ENCODE data around the gene NT5C.
"Not testable (repeated sequence)": the region's sequence is repeated elsewhere in the genome, so short reads cannot be mapped to it uniquely, and the experiment has no call there.

NT5C gene

DNA sequence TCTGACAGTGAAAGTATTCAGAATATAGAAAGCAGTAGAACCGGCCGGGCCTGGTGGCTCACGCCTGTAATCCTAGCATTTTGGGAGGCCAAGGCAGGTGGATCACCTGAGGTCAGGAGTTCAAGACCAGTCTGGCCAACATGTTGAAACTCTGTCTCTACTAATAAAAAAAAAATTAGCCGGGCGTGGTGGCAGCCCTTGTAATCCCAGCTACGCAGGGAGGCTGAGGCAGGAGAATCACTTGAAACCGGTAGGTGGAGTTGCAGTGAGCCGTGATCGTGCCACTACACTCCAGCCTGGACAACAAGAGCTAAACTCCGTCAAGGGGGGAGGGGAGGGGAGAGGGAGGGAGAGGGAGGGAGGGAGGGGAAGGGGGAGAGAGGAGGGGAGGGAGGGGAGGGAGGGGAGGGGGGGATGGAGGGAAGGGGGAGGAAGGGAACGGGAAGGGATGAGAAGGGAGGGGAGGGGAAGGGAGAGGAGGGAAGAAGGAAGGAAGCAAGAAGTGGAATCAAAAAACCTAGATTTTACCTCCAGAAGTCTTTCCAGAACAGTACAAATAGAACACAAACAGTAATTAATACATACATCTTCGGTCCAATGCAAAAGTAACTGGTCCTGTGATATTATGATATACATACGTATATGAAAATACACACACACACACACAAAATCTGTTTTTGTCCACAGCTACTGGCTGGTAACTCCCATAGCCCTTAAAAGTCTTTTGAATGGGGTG, 10.9 kb upstream of the NT5C start:
- no peak for DNase-seq

DNA sequence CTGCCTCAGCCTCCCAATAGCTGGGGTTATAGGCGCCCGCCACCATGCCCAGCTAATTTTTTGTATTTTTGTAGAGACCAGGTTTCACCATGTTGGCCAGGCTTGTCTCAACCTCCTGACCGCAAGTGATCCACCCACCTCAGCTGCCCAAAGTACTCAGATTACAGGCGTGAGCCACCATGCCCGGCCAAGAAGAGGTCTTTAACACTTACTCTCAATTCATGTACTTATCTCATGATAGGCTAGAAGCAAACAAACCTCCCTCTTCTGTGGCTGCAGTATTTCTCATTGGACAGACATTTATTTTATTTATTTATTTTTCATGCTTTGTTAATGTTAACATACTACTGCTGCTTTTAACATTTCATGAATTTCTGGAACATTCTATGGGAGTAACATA, 7.0 kb upstream of the NT5C start:
- DNase-seq: no peak

DNA sequence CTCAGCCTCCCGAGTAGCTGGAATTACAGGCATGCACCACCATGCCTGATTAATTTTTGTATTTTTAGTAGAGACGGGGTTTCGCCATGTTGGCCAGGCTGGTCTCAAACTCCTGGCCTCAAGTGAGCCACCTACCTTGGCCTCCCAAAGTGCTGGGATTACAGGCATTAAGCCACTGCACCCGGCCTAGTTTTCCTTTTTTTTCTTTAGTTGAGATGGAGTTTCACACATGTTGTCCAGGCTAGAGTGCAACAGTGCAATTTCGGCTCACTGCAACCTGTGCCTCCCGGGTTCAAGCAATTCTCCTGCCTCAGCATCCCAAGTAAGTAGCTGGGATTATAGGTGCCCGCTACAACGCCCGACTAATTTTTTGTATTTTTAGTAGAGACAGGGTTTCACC, 6.2 kb upstream of the NT5C start:
- DNase-seq: not testable (repeated sequence)

DNA sequence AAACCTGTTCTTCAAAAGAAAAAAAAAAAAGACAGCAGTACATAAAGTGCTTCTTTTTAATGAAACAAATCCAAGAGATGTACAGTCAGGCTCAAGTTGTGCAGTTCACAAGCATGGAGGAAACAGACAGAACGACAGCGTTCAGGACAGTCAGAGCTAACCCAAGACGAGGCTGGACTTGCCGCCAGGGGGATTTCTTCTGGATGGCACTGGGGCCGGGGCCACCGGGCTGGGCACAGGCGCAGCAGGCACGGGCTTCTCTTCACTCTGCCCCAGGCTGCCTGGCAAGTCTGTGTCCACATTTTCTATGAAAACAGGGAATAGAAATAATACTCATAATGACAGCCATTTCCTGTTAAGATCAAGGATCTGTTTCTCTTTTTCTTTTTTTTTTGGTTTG, 4.4 kb upstream of the NT5C start:
- no peak for DNase-seq

DNA sequence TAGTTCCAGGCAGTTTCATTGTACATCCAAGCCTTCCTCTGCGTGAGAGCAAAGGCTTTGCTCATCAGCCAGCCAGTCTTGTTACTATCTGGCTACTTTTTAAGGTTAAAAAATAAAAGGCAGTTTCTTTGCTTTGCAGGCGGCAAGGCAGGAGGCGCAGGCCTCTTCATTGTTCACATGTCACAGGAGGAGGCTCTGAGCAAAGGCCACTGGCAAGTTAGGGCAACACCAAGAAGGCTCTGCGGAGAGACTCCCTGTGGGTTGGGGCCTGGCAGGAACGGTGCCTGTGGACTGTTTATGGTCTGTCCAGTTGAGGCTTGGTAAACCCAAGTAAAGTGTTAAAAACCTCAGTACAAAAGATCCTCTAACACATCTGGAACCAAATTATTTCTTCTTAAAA, 3.9 kb upstream of the NT5C start:
- no peak for DNase-seq

DNA sequence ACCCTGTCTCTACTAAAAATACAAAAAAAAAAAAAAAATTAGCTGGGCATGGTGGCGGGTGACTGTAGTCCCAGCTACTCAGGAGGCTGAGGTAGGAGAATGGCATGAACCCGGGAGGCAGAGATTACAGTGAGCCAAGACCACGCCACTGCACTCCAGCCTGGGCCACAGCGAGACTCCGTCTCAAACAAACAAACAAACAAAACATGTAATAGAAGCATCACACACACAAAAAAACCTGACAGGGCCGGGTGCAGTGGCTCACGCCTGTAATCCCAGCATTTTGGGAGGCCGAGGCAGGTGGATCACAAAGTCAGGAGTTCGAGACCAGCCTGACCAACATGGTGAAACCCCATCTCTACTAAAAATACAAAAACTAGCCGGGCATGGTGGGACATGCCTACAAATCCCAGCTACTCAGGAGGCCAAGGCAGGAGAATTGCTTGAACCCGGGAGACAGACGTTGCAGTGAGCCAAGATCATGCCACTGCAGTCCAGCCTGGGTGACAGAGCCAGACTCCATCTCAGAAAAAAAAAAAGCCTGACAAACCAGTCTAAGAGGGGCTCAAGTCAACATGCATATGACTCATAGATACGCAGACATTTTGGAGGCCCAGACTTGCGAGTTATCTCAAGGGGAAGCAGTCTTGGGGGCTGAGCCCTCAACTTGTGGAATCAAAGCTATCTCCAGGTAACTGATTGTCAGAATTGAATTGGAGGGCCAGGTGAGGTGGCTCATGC, 2.2 kb upstream of the NT5C start:
- not testable (repeated sequence) for DNase-seq

DNA sequence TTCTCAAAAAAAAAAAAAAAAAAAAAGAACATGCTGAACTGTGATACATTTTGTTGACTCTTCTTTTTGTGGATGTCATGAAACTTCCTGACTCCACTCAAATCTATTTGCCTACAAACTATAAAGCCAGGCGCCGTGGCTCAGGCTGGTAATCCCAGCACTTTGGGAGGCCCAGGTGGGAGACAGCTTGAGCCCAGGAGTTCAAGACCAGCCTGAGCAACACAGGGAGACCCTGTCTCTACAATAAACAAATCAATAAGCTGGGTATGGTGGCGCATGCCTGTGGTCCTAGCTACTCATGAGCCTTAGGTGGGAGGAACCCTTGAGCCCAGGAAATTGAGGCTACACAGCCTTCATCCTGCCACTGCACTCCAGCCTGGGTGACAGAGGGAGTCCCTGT, 1.5 kb upstream of the NT5C start:
- DNase-seq: no peak

DNA sequence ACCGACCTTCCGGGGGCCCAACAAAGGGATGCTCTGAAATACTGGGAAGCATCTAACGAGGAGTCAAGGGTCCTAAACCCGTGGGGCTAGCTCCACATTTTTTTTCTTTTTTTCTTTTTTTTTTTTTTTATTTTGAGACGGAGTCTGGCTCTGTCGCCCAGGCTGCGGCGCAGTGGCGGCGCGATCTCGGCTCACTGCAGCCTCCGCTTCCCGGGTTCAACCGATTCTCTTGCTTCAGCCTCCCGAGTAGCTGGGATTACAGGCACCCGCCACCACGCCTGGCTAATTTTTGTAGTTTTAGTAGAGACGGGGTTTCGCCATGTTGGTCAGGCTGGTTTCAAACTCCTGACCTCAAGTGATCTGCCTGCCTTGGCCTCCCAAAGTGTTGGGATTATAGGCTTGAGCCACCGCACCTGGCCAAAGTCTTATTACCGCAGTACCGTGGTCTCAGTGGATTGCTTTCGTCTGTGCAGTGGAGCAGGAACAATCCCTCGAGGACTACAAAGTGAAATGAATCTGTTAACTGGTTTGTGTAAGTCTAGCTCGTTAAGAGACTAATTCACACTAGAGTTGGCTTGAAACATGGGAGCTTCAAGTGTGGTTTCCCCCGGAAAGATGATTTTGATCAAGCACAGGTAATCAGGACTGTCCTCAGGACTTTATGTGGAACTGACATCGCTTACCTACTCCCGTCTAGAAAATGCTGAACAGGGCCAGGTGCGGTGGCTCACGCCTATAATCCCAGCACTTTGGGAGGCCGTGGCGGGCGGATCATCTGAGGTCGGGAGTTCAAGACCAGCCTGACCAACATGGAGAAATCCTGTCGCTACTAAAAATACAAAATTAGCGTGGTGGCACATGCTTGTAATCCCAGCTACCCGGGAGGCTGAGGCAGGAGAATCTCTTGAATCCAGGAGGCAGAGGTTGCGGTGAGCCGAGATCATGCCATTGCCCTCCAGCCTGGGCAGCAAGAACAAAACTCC, 767 bp upstream of the NT5C start:
- not testable (repeated sequence) for DNase-seq

DNA sequence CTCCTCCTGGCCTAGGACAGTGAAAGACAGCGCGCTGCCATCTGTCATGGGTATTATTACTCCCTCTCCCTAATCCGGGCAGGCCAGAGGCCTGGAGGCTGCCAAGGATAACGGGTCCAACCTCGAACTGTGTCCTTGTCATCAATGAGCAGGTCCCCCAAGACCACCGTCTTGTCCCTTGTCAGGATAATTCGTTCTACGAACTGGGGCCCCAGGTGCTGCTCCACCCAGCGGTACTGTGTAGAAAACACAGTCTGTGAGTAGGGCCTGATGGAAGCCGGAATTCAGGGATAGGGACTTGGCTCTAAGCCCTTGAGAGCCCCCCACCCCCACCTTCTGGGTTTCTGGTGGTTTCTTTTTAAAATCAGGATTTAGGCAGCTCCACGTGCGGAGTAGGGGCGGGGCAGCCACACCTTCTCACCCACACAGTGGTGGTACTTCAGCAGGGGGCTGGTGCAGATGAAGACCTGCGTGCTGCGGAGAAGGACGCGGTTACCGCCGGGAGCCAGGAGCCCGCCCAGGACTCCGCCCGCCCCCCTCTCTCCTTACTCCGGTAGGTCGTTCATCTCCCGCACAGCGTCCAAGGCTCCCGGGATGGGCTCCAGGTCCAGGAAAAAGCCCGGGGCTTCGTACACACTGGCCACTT, 787 bp downstream of the NT5C start:
- peak; percentile 11 for DNase-seq

DNA sequence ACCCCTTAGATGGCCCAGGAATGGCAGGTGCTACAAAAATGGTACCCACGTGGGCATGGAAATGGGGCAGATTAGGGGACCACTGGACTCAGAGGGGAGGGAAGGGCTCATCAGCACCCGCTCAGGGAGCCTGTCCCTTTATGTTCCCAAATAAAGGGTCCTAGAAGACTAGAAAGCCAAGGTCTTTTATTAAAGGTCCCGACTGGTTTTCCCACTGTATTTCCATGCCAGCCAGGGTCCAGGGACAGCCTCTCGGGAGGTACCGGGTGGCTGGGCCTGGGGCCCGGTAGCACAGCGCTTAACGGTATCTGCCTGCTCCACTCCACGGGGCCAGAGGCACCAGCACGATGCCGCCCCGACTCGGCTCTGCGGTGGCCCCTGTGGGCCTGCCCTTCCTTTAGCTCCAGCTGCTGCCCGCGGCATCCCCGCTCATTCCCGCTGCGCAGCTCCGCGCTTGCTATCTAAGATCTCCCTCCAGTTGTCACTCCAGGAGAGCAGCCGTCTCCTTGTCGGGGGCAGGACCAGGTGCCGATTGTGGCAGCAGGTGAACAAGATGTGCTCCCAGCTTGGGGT, 1.4 kb downstream of the NT5C start:
- DNase-seq: no peak

DNA sequence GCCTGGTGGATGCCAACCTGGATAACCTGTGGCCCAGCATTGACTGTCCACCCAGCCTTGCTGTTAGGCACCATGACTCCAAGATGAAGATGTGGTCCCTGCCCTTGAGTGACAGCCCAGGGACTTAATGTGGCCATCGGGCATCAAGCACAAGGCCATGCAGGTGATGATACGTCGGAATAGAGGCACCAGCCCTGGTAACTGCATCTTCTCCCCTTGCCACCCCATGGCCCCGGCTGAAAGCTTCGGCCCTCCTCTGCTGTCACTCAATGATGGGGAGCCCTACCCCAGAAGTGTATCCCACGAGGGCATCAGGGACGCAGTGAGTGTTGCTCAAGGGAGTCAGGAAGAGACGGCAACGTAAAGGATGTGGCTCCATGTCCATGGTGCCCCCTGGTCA, 2.0 kb downstream of the NT5C start:
- no peak for DNase-seq

DNA sequence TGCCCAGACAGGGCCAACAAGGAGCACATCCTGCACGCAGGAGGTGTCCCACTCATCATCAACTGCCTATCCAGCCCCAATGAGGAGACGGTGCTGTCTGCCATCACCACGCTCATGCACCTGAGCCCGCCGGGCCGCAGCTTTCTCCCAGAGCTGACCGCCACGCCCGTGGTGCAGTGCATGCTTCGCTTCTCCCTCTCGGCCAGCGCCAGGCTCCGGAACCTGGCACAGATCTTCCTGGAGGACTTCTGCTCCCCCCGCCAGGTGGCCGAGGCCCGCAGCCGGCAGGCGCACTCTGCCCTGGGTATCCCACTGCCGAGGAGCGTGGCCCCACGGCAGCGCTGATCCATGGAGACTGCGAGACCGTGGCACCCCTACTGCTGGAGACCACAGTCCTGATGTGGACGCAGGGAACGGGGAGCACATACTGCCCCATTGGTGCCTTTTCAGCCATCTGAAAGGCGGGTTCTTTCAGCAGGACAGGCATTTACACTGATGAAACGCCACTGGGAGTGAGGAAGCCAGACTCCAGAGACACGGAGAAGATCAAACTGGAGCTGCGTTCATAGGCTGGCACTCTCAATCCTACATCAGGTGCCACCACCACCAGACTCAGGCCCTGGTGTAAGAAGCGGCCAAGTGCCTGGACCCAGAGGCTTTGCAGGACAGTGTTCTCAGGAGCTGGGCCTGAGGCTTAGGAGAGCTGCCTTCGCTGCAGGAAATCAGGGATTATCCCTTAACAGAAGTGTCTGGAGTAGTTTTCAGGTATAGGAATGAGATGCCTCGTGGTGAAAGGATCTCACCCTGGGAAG, 2.6 kb downstream of the NT5C start:
- no peak for DNase-seq

DNA sequence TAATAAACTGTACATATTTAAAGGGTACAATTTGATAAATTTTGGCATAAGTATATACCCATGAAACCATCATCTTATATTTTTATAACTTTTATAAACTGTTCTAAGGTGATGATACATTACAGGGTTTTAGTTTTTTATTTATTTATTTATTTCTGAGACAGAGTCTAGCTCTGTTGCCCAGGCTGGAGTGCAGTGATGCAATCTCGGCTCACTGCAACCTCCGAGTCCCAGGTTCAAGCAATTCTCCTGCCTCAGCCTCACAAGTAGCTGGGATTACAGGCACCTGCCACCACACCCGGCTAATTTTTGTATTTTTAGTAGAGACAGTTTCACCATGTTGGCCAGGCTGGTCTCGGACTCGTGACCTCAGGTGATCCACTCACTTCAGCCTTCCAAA, 3.6 kb downstream of the NT5C start:
- not testable (repeated sequence) for DNase-seq

DNA sequence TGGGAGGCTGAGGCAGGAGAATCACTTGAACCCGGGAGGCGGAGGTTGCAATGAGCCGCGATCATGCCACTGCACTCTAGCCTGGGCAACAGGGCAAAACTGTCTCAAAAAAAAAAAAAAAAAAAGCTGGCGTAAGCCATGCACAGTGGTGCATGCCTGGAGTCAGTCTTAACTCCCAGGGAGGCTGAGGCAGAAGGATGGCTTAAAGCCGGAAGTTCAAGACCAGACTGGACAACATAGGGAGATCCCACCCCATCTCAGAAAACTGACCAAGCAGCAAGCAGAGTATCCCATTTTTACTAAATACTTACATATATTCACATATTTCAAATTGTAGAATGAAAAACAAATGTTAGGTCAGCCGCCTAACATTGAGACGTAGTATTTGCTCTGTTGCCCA, 4.6 kb downstream of the NT5C start:
- DNase-seq: no peak

DNA sequence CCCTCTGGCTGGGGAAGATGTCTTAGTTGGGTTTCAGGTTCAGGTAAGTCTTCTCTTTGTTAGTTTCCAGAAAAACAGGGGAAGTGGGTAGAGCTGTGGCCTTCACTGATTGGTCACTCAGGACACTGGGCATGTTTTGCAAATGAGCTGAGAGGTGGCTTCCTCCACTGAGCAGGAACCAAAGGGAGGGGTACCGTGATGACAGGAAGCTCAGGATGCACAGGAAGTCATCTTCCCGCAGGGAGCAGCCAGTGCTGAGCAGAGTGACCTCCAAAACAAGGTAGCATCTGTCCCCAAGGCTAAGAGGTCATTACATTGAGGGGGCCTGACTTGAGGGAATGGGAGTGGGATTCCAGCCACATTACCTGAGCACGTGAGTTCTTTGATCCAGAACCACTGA, 5.6 kb downstream of the NT5C start:
- DNase-seq: no peak

DNA sequence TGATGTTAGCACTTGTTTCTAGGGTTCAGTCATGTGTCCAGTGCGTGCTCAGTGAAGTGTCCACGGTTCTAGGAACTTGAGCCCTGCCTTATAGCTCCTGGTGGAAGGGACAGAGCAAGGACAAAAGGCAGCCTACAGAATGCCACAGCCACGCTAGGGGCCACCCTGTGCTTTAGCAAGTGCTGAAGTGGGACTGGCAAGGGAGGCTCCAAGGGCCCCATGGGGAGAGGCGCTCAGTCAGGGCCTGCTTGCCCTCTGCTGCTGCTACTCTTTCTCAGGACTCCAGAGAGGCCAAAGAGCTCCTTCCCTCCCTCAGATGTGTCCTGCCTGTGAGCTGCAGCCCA, 6.8 kb downstream of the NT5C start:
- DNase-seq: no peak

DNA sequence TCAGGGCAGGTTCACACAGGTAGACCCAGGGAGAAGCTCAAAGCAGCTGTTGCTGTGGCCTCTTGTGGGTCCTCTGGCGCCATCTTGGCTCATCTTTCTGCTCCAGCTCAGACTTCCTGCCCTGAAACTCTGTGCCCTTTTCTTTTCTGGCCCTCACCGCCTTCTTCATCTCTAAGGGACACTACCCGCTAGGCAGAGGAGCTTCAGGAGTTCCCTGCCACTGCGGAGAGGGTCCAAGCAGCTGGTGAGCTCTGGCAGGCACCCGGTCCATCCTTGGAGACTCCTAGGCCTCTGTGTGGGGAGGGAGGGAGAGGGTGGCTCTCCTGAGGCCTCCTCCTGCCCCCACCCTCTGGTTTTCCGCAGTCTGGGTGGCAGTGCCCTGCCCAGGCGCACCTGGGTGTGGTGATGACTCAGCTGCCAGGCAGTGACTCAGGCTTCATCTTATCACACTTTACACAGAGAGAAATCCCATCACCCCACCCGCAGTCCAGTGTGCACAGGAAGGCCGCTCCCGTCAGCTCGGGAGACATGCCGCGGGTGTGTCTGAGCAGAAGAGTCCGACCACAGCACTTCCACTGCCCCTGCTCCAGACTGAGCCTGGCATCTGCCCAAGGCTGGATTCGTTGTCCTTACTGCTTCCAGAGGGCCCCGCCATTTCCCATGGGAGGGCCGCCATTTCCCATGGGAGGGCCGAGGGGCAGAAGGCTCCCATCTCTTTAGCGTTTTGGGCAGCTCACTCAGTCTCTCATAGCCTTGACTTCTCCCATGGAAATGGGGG, 7.3 kb downstream of the NT5C start:
- peak; percentile 27 for DNase-seq

DNA sequence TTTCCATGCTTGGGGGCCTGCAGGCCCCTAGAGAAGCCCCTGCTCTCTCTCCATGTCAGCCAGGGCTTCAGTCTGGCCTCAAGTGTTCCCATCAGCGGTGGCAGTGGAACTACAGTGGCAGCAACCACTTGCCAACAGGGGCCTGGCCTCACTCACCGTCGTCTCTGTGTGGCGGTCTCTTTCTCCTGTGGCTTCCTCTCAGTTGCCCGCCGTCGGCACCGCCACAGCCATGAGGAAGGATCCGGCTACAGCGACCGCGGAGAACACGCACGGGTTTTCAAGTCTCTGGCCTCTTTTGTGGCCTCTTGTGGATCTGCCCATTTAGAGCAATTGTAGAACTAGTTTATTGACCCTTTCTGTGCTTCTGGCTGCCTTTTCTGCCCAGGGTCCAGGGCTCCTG, 13.2 kb downstream of the NT5C start:
- no peak for DNase-seq

DNA sequence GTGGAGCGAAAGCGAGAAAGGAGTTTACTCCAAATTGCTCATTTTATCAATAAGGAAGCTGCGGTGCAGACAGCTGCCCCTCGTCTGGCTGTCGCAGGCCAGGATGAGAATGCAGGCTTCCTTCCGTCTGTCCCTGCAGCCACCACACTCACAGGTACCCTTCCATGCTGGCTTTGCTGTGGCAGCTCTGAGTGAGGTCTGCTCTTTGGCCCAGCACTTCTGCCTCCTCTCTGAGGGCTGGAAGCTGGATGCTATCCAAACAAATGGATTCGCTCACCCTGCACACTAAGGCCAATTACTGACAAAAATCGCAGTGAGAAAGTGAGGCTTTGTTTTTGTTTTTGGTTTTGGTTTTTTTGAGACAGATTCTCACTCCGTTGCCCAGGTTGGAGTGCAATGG, 14.8 kb downstream of the NT5C start:
- no peak for DNase-seq

DNA sequence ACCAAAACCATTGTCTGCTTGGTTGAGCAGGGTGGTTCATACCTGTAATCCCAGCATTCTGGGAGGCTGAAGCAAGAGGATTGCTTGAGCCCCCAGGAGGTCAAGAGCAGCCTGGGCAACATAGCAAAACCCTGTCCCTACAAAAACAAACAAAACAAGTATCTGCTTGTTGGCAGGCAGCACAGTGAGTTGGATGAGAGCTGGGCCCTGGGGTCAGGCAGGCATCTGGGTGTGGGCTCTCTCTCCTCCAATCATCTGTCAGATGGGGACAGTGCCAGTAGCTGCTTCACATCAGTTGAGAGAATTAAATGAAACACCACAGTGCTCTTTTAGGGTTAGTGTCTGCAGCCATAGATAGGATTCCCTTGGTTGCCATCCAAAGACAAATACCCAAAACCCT, 16.0 kb downstream of the NT5C start:
- DNase-seq: no peak
